HEK293T (cell line): ENCODE measurements around the gene GOLGA1.

Source experiments
- BHLHE40 ChIP-seq: fragments of 450-650 bp; IDR thresholded peaks from 2 replicates; pipeline ENCODE4 v1.6.1; 2016; ENCODE audit warnings: mild to moderate bottlenecking, moderate library complexity, borderline replicate concordance
- SP1 ChIP-seq: fragments of 450-650 bp; IDR thresholded peaks from 2 replicates; pipeline ENCODE4 v1.6.1; 2017

GRCh38 chr9:124854161-124854560 is 86.7 kb downstream of the GOLGA1 start:
- no peak for TF ChIP-seq BHLHE40
- TF ChIP-seq SP1, result no peak
